H1 (cell line): ENCODE results near the gene ADCY2. TPM values are rescaled to one million over a fixed set of nuclear protein-coding genes. Genes with fewer than 3 reads are reported as not detected.

Experiments
- CTCF ChIA-PET: fragments of 300-600 bp; sonication (Branson Sonifier 250); formaldehyde crosslinking; loops from one replicate; lab custom pipeline; 2021; ENCODE audit not compliant: partially characterized antibody; lab: Charles Lee
- POLR2A ChIA-PET: fragments of 300-600 bp; sonication (Branson Sonifier 250); formaldehyde crosslinking; loops from one replicate; lab custom pipeline; 2021; ENCODE audit warnings: inconsistent platforms; ENCODE audit not compliant: partially characterized antibody; lab: Charles Lee
- DNase-seq, 2 experiments: peaks; one replicate each; pipeline versions ENCODE4 v3.0.0 to v3.0.0-alpha.2; 2010 to 2022; ENCODE audit warnings: low spot score in 2 of 2, low read depth in 1 of 2, mixed read lengths in 1 of 2
- FAIRE-seq: peaks from 2 replicates; lab custom pipeline; 2011; peaks lifted over from hg19 to GRCh38; lab: Jason Lieb, UNC
- H2AFZ ChIP-seq: 2 replicates; pipeline ENCODE4 v1.8.1; 2012; ENCODE audit warnings: low read length, inconsistent platforms
- H2AK5ac ChIP-seq: 2 replicates; pipeline ENCODE4 v1.6.1; 2013; ENCODE audit warnings: low read depth, low read length
- H2BK120ac ChIP-seq: replicated peaks from 2 replicates; pipeline ENCODE3; 2013; ENCODE audit warnings: low read depth, low read length, inconsistent platforms
- H2BK12ac ChIP-seq: 2 replicates; pipeline ENCODE4 v1.6.1; 2013; ENCODE audit warnings: low read depth, low read length
- H2BK15ac ChIP-seq: 2 replicates; pipeline ENCODE4 v1.6.1; 2013; ENCODE audit warnings: low read length
- H2BK20ac ChIP-seq: 2 replicates; pipeline ENCODE4 v1.6.1; 2013; ENCODE audit warnings: low read length
- H2BK5ac ChIP-seq: 2 replicates; pipeline ENCODE4 v1.6.1; 2013; ENCODE audit warnings: low read depth, low read length
- H3K14ac ChIP-seq: 2 replicates; pipeline ENCODE4 v1.6.1; 2013; ENCODE audit warnings: inconsistent platforms; ENCODE audit not compliant: insufficient read length
- H3K18ac ChIP-seq: 2 replicates; pipeline ENCODE4 v1.6.1; 2013; ENCODE audit warnings: low read length; ENCODE audit errors: extremely low read depth
- H3K23ac ChIP-seq: 2 replicates; pipeline ENCODE4 v1.6.1; 2013; ENCODE audit warnings: inconsistent platforms; ENCODE audit not compliant: insufficient read length
- H3K23me2 ChIP-seq: 2 replicates; pipeline ENCODE4 v1.6.1; 2013; ENCODE audit warnings: low read depth, low read length
- H3K27ac ChIP-seq: 2 replicates; pipeline ENCODE4 v1.6.1; 2011; ENCODE audit warnings: low read depth, low read length, inconsistent platforms
- H3K27me3 ChIP-seq, 4 experiments: replicated peaks in 1 of 4; 1 replicate in 1 of 4; 2 replicates in 3 of 4; pipeline versions ENCODE4 v1.6.1 to v1.8.1; 2011 to 2013; ENCODE audit warnings: low read length in 3 of 4, mild to moderate bottlenecking in 3 of 4, inconsistent platforms in 2 of 4, mixed read lengths in 2 of 4, moderate library complexity in 1 of 4; ENCODE audit not compliant: control insufficient read depth in 3 of 4, insufficient read depth in 3 of 4; ENCODE audit errors: extremely low read depth in 1 of 4
- H3K36me3 ChIP-seq, 4 experiments: 2 replicates each; pipeline versions ENCODE4 v1.6.1 to v1.8.1; 2011 to 2013; ENCODE audit warnings: mild to moderate bottlenecking in 4 of 4, low read length in 3 of 4, moderate library complexity in 2 of 4, control low read depth in 1 of 4, inconsistent platforms in 1 of 4; ENCODE audit not compliant: insufficient read depth in 4 of 4, control insufficient read depth in 2 of 4
- H3K4ac ChIP-seq: replicated peaks from 2 replicates; pipeline ENCODE3; 2013; ENCODE audit warnings: low read length, low read depth, mixed read lengths, inconsistent platforms; ENCODE audit not compliant: insufficient read length
- H3K4me1 ChIP-seq, 4 experiments: replicated peaks in 1 of 4; 1 replicate in 1 of 4; 2 replicates in 3 of 4; pipeline versions ENCODE4 v1.6.1 to v1.8.1; 2011 to 2013; ENCODE audit warnings: low read length in 3 of 4, inconsistent platforms in 2 of 4, mixed read lengths in 1 of 4; ENCODE audit not compliant: insufficient read depth in 4 of 4, control insufficient read depth in 3 of 4
- H3K4me2 ChIP-seq, 2 experiments: 2 replicates each; pipeline versions ENCODE4 v1.6.1 to v1.8.1; 2011 to 2013; ENCODE audit warnings: low read depth in 2 of 2, low read length in 2 of 2, control low read depth in 1 of 2, inconsistent platforms in 1 of 2, mild to moderate bottlenecking in 1 of 2; ENCODE audit not compliant: insufficient read depth in 1 of 2
- H3K4me3 ChIP-seq, 4 experiments: fragments of 200-600, 300-600 bp in 1 of 4; sonication (generic), shearing (Covaris generic), sonication (Bioruptor Twin) in 1 of 4; 2 replicates each; pipeline versions ENCODE4 v1.5.1 to v1.8.1; 2011 to 2016; ENCODE audit warnings: low read length in 4 of 4, low read depth in 3 of 4, control low read depth in 2 of 4, inconsistent platforms in 2 of 4, mild to moderate bottlenecking in 2 of 4, mixed read lengths in 1 of 4, moderate library complexity in 1 of 4; ENCODE audit not compliant: insufficient read depth in 2 of 4; ENCODE audit errors: extremely low read depth in 1 of 4
- H3K56ac ChIP-seq: replicated peaks from 2 replicates; pipeline ENCODE3; 2013; ENCODE audit warnings: low read depth, mild to moderate bottlenecking, mixed read lengths, low read length, inconsistent platforms; ENCODE audit not compliant: insufficient read length
- H3K79me1 ChIP-seq: 2 replicates; pipeline ENCODE4 v1.6.1; 2013; ENCODE audit warnings: low read depth, low read length, control low read depth
- H3K79me2 ChIP-seq, 2 experiments: 2 replicates each; pipeline versions ENCODE4 v1.6.1 to v1.8.1; 2012 to 2013; ENCODE audit warnings: low read length in 2 of 2, mild to moderate bottlenecking in 2 of 2, inconsistent platforms in 1 of 2; ENCODE audit not compliant: insufficient read depth in 2 of 2, control insufficient read depth in 1 of 2
- H3K9ac ChIP-seq, 4 experiments: replicated peaks in 1 of 4; 1 replicate in 1 of 4; 2 replicates in 3 of 4; pipeline versions ENCODE4 v1.6.1 to v1.8.1; 2011 to 2013; ENCODE audit warnings: low read depth in 3 of 4, low read length in 3 of 4, control low read depth in 2 of 4, mild to moderate bottlenecking in 2 of 4, moderate library complexity in 2 of 4, inconsistent platforms in 1 of 4; ENCODE audit errors: extremely low read depth in 1 of 4
- H3K9me3 ChIP-seq, 2 experiments: 2 replicates each; pipeline versions ENCODE4 v1.6.1 to v1.8.1; 2012 to 2013; ENCODE audit warnings: mild to moderate bottlenecking in 2 of 2, moderate library complexity in 2 of 2, control low read depth in 1 of 2, inconsistent platforms in 1 of 2, low read depth in 1 of 2, low read length in 1 of 2, mixed read lengths in 1 of 2; ENCODE audit not compliant: insufficient read depth in 2 of 2
- H4K20me1 ChIP-seq, 2 experiments: replicated peaks in 1 of 2; 2 replicates each; pipeline versions ENCODE3 to v1.8.1; 2011 to 2013; ENCODE audit warnings: inconsistent platforms in 2 of 2, low read length in 2 of 2, mild to moderate bottlenecking in 1 of 2; ENCODE audit not compliant: insufficient read depth in 2 of 2, control insufficient read depth in 1 of 2
- H4K5ac ChIP-seq: 2 replicates; pipeline ENCODE4 v1.6.1; 2013; ENCODE audit warnings: low read length, low read depth, mixed read lengths, inconsistent platforms; ENCODE audit not compliant: insufficient read length
- H4K8ac ChIP-seq: 2 replicates; pipeline ENCODE4 v1.8.0; 2013; ENCODE audit warnings: mild to moderate bottlenecking, moderate library complexity, low read length, inconsistent platforms; ENCODE audit not compliant: insufficient read depth; ENCODE audit errors: extremely low read depth
- H4K91ac ChIP-seq: replicated peaks from 2 replicates; pipeline ENCODE3; 2013; ENCODE audit warnings: low read length, mixed read lengths, inconsistent platforms; ENCODE audit not compliant: insufficient read length
- CBX5 ChIP-seq: fragments of 300-800, 300-1000 bp; sonication (generic); IDR thresholded peaks from 2 replicates; pipeline ENCODE4 v1.7.1; 2016; ENCODE audit warnings: antibody characterized with exemption, low read length, low read depth
- GTF2F1 ChIP-seq: IDR thresholded peaks from 2 replicates; pipeline ENCODE4 v1.6.1; 2012; ENCODE audit warnings: low read depth, low read length, improper control_type of control experiment, borderline replicate concordance
- HDAC6 ChIP-seq: IDR thresholded peaks from one replicate; pipeline ENCODE4 v1.7.1; 2012; ENCODE audit warnings: low read depth, mild to moderate bottlenecking, inconsistent platforms, low read length, moderate library complexity
- JUND ChIP-seq: IDR thresholded peaks from 2 replicates; pipeline ENCODE4 v1.6.1; 2011; ENCODE audit warnings: mild to moderate bottlenecking, improper control_type of control experiment, low read length
- YY1 ChIP-seq: IDR thresholded peaks from 2 replicates; pipeline ENCODE4 v1.6.1; 2011; ENCODE audit warnings: low read depth, mild to moderate bottlenecking, low read length
- WGBS, 2 experiments: shearing (Covaris generic) in 1 of 2; methylation state at CpG; one replicate each; pipeline versions ENCODE4 v1.1.6 to v1.1.7; 2013 to 2015; ENCODE audit warnings: low lambda C conversion rate in 2 of 2, mixed read lengths in 2 of 2, inconsistent platforms in 1 of 2, low coverage in 1 of 2, missing lambda C conversion rate in 1 of 2; ENCODE audit not compliant: insufficient replicate concordance in 2 of 2, insufficient coverage in 1 of 2, insufficient read length in 1 of 2; ENCODE audit errors: extremely low coverage in 1 of 2, missing lambda C conversion rate in 1 of 2; 5-methylcytosine and 5-hydroxymethylcytosine counted together
- polyA plus RNA-seq, 7 experiments: library from polyadenylated mRNA; depleted of rRNA in 3 of 7; stranded (reverse) in 5 of 7; unstranded in 2 of 7; fragments of >200 nt in 5 of 7; fragments of 200-250 nt in 2 of 7; gene quantifications; 1 replicate in 5 of 7; 2 replicates in 1 of 7; 4 replicates in 1 of 7; pipeline versions ENCODE4 v1.2.1 to v1.2.3, GENCODE V29; 2011 to 2013; ENCODE audit warnings: missing spikeins in 2 of 7, mixed read lengths in 2 of 7
- total RNA-seq: library from RNA; stranded (reverse); fragmentation: NEBNext Ultra II Directional; extraction: Animal tissue kit (Norgen Biotek cat#: 25700); gene quantifications from 2 replicates; pipeline ENCODE4 v1.2.1, GENCODE V29; 2021
- TF ChIP-seq, protein P1 (sequence below): IDR thresholded peaks from 2 replicates; pipeline ENCODE4 v1.6.1; 2012; ENCODE audit warnings: inconsistent platforms

ADCY2 gene
- total and polyA plus RNA-seq, 2 of the 8 experiments (the other 6 are each of a cell fraction or from before 2014, with no cell fraction given), result 35.8 to 122 TPM

DNA sequence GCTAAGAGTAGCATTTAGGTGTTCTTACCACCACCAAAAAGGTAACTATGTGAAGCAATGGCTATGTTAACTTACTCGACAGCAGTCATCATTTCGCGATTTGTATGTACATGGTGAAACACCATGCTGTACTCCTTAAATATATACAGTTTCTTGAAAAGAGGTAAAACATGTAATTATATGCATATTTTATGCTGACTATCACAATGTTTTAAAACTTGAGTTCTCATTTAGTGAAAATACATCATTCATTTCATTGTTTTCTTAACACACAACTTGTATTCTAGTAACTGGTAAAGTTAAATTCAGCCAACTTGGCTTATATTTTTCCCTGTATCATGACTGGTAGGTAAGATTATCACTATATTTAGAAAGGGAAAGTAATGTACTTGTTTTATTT is 189.9 kb downstream of the ADCY2 start:
- Histone ChIP-seq H2AK5ac (no peak overlapping the region), H3K18ac (no peak overlapping the region), H3K4me3 (no peak overlapping the region), H3K79me2 (no peaks in the 10 kb centered on the region), H3K4me1 (no peaks in the 10 kb centered on the region), H3K79me1 (no peaks in the 10 kb centered on the region; the same call in 1 of the 2 replicates), H3K56ac (no peak overlapping the region), H3K27ac (no peak overlapping the region), H2BK20ac (no peak overlapping the region), H3K23me2 (no peaks in the 10 kb centered on the region), H4K20me1 (no peaks in the 10 kb centered on the region), H4K5ac (no peak overlapping the region), H3K4ac (no peak overlapping the region), H3K23ac (no peak overlapping the region), H3K36me3 (peaks cover 0 to 4% (median 0%) of the 10 kb centered on the region in 4 experiments; a peak in 1 of 8 replicates), H3K27me3 (no peaks in the 10 kb centered on the region), H4K8ac (no peak overlapping the region), H4K91ac (no peak overlapping the region), H2AFZ (no peak overlapping the region), H3K14ac (no peak overlapping the region), H2BK15ac (no peak overlapping the region), H2BK12ac (no peak overlapping the region), H2BK120ac (no peak overlapping the region), H2BK5ac (no peak overlapping the region), H3K9ac (no peak overlapping the region), H3K9me3 (no peaks in the 10 kb centered on the region), H3K4me2 (no peak overlapping the region)
- no peak for TF ChIP-seq JUND
- TF ChIP-seq, protein P1, sequence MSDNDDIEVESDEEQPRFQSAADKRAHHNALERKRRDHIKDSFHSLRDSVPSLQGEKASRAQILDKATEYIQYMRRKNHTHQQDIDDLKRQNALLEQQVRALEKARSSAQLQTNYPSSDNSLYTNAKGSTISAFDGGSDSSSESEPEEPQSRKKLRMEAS, result no peak
- TF ChIP-seq CBX5, result no peak
- no peak for TF ChIP-seq GTF2F1
- TF ChIP-seq YY1, result no peak
- TF ChIP-seq HDAC6, result no peak
- ChIA-PET POLR2A (no interaction called here), CTCF (interaction anchor here (0.6 kb wide), 1 partner anchor 132 kb away, joined by 3 read pairs; no protein-coding TSS in a partner anchor)
- DNase-seq, result no peak
- FAIRE-seq, result peak; percentile 19
- WGBS, 2 experiments, result 94% methylated on average over 3 of the region's 3 CpGs; no CpG with 5 or more reads in 1 of the 2 experiments
